Measurements from ENCODE around the gene ASS1. TPM values are rescaled to one million over a fixed set of nuclear protein-coding genes. Genes with fewer than 3 reads are reported as not detected.

The ASS1 gene
- total RNA-seq, 1 donor from 2014 or later, result 22.5 TPM

GRCh38 chr9:130542038-130542437, 97.3 kb downstream of the ASS1 start:
- H3K9me3 ChIP-seq (ENCODE audit: low read depth), result no peaks in the 10 kb centered on the region
- no peaks in the 10 kb centered on the region for H4K20me1 ChIP-seq (ENCODE audit: low read depth)
- TF ChIP-seq, protein P1, sequence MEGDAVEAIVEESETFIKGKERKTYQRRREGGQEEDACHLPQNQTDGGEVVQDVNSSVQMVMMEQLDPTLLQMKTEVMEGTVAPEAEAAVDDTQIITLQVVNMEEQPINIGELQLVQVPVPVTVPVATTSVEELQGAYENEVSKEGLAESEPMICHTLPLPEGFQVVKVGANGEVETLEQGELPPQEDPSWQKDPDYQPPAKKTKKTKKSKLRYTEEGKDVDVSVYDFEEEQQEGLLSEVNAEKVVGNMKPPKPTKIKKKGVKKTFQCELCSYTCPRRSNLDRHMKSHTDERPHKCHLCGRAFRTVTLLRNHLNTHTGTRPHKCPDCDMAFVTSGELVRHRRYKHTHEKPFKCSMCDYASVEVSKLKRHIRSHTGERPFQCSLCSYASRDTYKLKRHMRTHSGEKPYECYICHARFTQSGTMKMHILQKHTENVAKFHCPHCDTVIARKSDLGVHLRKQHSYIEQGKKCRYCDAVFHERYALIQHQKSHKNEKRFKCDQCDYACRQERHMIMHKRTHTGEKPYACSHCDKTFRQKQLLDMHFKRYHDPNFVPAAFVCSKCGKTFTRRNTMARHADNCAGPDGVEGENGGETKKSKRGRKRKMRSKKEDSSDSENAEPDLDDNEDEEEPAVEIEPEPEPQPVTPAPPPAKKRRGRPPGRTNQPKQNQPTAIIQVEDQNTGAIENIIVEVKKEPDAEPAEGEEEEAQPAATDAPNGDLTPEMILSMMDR (IDR thresholded peaks at IDR 0.05), result no peak
- no peak for TF ChIP-seq EZH2phosphoT487 (IDR thresholded peaks at IDR 0.05)
- TF ChIP-seq EZH2 (IDR thresholded peaks at IDR 0.05), result no peak
- Mint-ChIP-seq H3K27me3 (ENCODE audit: insufficient read depth, low read depth) (peaks cover 24% of the 10 kb centered on the region), H3K36me3 (no peaks in the 10 kb centered on the region), H3K27ac (no peak overlapping the region), H3K4me1 (peaks cover 20% of the 10 kb centered on the region), H3K9me3 (no peaks in the 10 kb centered on the region), H3K4me3 (no peak overlapping the region)
- no peaks in the 10 kb centered on the region for H3F3A ChIP-seq (ENCODE audit: low read depth)
- H3K36me3 ChIP-seq, result no peaks in the 10 kb centered on the region
- no peak for DNase-seq (ENCODE audit: low spot score)
- H3K4me3 ChIP-seq, result no peak overlapping the region
- no peaks in the 10 kb centered on the region for H3K79me2 ChIP-seq (ENCODE audit: low read depth)
- H2AFZ ChIP-seq (replicated peaks), result no peak overlapping the region
- no peak overlapping the region for H3K9ac ChIP-seq
- no peak overlapping the region for H3K4me2 ChIP-seq
- H3K27me3 ChIP-seq, result no peaks in the 10 kb centered on the region
- peaks cover 7% of the 10 kb centered on the region for H3K4me1 ChIP-seq
- H3K27ac ChIP-seq, result no peak overlapping the region

- Histone ChIP-seq H4K20me1 (ENCODE audit: low read depth) (no peaks in the 10 kb centered on the region), H3F3A (ENCODE audit: low read depth) (no peaks in the 10 kb centered on the region), H3K79me2 (ENCODE audit: low read depth) (no peaks in the 10 kb centered on the region), H3K27ac (no peak overlapping the region), H3K27me3 (no peaks in the 10 kb centered on the region), H3K9ac (no peak overlapping the region), H3K9me3 (ENCODE audit: low read depth) (no peaks in the 10 kb centered on the region), H3K4me1 (peaks cover 7% of the 10 kb centered on the region), H2AFZ (replicated peaks) (no peak overlapping the region), H3K4me3 (no peak overlapping the region), H3K4me2 (no peak overlapping the region), H3K36me3 (no peaks in the 10 kb centered on the region)
- Mint-ChIP-seq H3K36me3 (no peaks in the 10 kb centered on the region), H3K4me1 (peaks cover 19% of the 10 kb centered on the region), H3K9me3 (no peaks in the 10 kb centered on the region), H3K27me3 (ENCODE audit: insufficient read depth, low read depth) (peaks cover 24% of the 10 kb centered on the region), H3K27ac (no peak overlapping the region), H3K4me3 (no peak overlapping the region)
- no peak for TF ChIP-seq EZH2 (IDR thresholded peaks at IDR 0.05)
- TF ChIP-seq, protein P1 (IDR thresholded peaks at IDR 0.05), result no peak
- TF ChIP-seq EZH2phosphoT487 (IDR thresholded peaks at IDR 0.05), result no peak
- no peak for DNase-seq (ENCODE audit: low spot score)
Observed at GRCh38 chr9:130542457-130543228, 97.9 kb downstream of the ASS1 start.

GRCh38 chr9:130543368-130543767, 98.6 kb downstream of the ASS1 start:
- Histone ChIP-seq H3K36me3 (no peaks in the 10 kb centered on the region), H3K4me1 (peaks cover 7% of the 10 kb centered on the region), H3K79me2 (ENCODE audit: low read depth) (no peaks in the 10 kb centered on the region), H3K4me2 (no peak overlapping the region), H3F3A (ENCODE audit: low read depth) (no peaks in the 10 kb centered on the region), H2AFZ (replicated peaks) (peak overlapping the region; percentile 47), H3K27ac (no peak overlapping the region), H3K4me3 (no peak overlapping the region), H3K27me3 (no peaks in the 10 kb centered on the region), H4K20me1 (ENCODE audit: low read depth) (no peaks in the 10 kb centered on the region), H3K9ac (no peak overlapping the region), H3K9me3 (ENCODE audit: low read depth) (no peaks in the 10 kb centered on the region)
- Mint-ChIP-seq H3K9me3 (no peaks in the 10 kb centered on the region), H3K4me3 (no peak overlapping the region), H3K4me1 (peaks cover 16% of the 10 kb centered on the region), H3K27me3 (ENCODE audit: insufficient read depth, low read depth) (peaks cover 24% of the 10 kb centered on the region), H3K36me3 (no peaks in the 10 kb centered on the region), H3K27ac (peak overlapping the region; percentile 64)
- DNase-seq (ENCODE audit: low spot score), result no peak
- TF ChIP-seq EZH2phosphoT487 (IDR thresholded peaks at IDR 0.05) (no peak), EZH2 (IDR thresholded peaks at IDR 0.05) (no peak)
- TF ChIP-seq, protein P1 (IDR thresholded peaks at IDR 0.05), result no peak

All from neural progenitor cell (in vitro differentiated cells).